Measurements from ENCODE around the gene LRRC59. TPM values are rescaled to one million over a fixed set of nuclear protein-coding genes. Genes with fewer than 3 reads are reported as not detected.
"Not testable (repeated sequence)": the region's sequence is repeated elsewhere in the genome, so short reads cannot be mapped to it uniquely, and the experiment has no call there.

LRRC59 gene
- total and polyA plus RNA-seq, 8 donors = 29.3 to 114 (median 72.4) TPM

DNA sequence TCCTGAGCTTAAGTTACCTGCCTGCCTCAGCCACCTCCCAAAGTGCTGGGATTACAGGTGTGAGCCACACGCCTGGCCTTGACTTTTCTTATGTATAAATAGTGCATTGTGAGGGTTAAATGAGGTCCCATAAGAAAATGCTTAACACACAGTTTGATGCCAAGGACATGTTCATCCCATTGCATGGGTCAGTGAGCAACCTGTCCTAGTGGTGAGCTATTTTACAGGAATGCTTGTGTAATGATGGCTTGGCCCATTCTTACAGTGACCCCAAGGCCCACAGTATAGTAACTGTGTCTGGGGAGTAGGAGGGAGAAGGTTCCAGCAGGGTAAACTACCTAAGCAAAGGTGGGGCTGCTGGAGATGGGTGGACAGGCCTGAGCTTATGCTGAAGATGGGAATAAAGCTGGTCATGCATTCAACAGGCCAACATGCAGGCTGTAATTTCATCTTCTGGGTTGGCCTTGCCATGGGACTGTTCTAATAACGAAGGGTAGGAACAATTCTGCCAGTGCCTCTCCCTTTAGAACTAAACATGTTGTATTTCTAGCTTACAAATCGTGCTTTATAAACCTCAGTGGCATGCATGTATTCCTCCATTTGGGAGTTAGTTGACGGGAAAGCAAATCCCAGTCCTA lies 34.9 kb upstream of the LRRC59 start:
- peaks cover 2 to 5% (median 4%) of the 10 kb centered on the region in 3 donors for H3K4me1 ChIP-seq
- H3K9me3 ChIP-seq = no peaks in the 10 kb centered on the region
- ATAC-seq (no peak), FAIRE-seq (no peak), DNase-seq (no peak)
- WGBS, 2 donors = 70 to 75% methylated on average over 4 of the region's 4 CpGs
- H3K36me3 ChIP-seq = no peaks in the 10 kb centered on the region
- no peaks in the 10 kb centered on the region for H3K27me3 ChIP-seq
- TF ChIP-seq, protein P1, sequence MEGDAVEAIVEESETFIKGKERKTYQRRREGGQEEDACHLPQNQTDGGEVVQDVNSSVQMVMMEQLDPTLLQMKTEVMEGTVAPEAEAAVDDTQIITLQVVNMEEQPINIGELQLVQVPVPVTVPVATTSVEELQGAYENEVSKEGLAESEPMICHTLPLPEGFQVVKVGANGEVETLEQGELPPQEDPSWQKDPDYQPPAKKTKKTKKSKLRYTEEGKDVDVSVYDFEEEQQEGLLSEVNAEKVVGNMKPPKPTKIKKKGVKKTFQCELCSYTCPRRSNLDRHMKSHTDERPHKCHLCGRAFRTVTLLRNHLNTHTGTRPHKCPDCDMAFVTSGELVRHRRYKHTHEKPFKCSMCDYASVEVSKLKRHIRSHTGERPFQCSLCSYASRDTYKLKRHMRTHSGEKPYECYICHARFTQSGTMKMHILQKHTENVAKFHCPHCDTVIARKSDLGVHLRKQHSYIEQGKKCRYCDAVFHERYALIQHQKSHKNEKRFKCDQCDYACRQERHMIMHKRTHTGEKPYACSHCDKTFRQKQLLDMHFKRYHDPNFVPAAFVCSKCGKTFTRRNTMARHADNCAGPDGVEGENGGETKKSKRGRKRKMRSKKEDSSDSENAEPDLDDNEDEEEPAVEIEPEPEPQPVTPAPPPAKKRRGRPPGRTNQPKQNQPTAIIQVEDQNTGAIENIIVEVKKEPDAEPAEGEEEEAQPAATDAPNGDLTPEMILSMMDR (IDR thresholded peaks at IDR 0.05) = no peak
- intact Hi-C loops (cut with DNase I) = no loop called here
- H3K4me3 ChIP-seq = no peak overlapping the region
- H3K27ac ChIP-seq = no peak overlapping the region

DNA sequence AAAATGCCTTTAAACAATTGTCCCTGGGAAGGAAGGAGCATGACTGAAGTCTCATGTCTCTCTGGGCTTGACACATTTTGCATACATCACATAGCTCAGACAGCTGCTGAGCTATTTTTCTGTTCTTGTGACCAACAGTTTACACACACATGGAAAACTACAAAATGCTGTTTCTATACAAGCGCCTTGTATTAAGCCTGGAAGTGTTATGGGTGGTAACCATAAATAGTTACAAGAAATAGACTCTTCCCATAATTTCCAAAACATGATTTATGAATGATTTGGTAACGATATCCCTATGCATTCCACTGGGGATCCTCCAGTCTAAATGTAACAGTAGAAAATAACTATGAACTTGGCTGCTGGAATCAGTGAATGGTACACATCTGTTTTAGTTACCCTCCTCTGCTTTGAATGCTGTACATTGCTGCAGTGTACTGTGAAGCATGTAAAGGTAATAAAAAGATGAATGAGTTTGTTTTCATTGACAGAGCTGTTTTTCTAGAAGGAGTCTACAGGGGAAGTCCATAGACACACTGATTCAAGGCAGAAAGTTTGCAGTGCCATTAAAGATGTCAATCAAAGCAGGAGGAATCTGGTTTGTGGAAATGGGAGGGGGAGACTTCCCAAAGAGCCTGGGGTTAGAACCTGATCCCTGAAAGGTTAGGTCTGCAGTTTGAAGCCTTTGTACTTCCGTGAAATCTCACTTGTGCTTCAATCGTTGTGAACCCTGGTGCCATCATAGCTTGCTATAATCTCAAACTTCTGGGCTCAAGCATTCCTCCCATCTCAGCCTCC lies 33.7 kb upstream of the LRRC59 start:
- Histone ChIP-seq H3K27me3 (no peaks in the 10 kb centered on the region), H3K9me3 (no peaks in the 10 kb centered on the region), H3K27ac (no peak overlapping the region), H3K4me3 (no peak overlapping the region), H3K36me3 (no peaks in the 10 kb centered on the region), H3K4me1 (peaks cover 4 to 8% (median 4%) of the 10 kb centered on the region in 3 donors)
- intact Hi-C loops (cut with DNase I) = no loop called here
- ATAC-seq = no peak
- DNase-seq = no peak
- TF ChIP-seq, protein P1 (IDR thresholded peaks at IDR 0.05) = no peak
- no peak for FAIRE-seq
- WGBS, 2 donors = 73 to 76% methylated on average over 4 of the region's 4 CpGs

GRCh38 chr17:50429793-50430192 lies 32.5 kb upstream of the LRRC59 start:
- 91 to 93% methylated on average over 4 of the region's 4 CpGs for WGBS, 2 donors
- H3K4me3 ChIP-seq = no peak overlapping the region
- no peaks in the 10 kb centered on the region for H3K27me3 ChIP-seq
- H3K4me1 ChIP-seq = peaks cover 12 to 15% (median 12%) of the 10 kb centered on the region in 3 donors
- TF ChIP-seq, protein P1 (IDR thresholded peaks at IDR 0.05) = no peak
- no peaks in the 10 kb centered on the region for H3K36me3 ChIP-seq
- DNase-seq (no peak), ATAC-seq (no peak), FAIRE-seq (no peak)
- H3K27ac ChIP-seq = no peak overlapping the region
- intact Hi-C loops (cut with DNase I) = no loop called here
- H3K9me3 ChIP-seq = no peaks in the 10 kb centered on the region

DNA sequence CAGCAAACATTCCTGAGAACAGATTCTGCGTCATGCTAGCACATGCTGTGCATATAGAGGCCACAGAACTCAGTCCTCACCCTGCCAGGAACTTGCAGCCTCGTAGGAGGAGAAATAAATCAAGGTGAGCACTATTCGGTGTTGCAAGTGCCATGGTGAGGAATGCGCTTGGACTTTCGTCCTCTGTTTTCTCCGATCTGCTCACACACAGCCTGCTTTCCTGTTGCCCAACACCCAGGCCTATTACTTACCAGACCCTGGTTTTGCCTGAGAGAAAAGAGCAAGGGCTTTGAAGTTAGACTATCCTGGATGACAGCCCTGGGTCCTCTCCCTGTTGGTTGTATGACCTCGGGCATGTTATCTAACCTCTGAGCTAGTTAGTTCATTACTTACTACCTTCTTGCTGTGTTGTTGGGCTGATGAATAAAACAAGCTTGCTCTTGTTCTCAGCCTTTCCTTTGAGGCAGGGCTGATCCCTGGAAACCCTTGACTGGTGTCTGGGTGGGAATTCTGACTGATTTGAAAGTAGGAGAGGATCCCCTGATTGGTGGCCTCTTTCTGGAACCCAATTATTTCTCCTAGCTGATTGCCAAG lies 31.6 kb upstream of the LRRC59 start:
- Histone ChIP-seq H3K4me3 (no peak overlapping the region), H3K4me1 (peaks cover 12 to 21% (median 15%) of the 10 kb centered on the region in 3 donors), H3K36me3 (no peaks in the 10 kb centered on the region), H3K27ac (peak overlapping the region in 1 of 4 donors; percentile 47), H3K9me3 (no peaks in the 10 kb centered on the region), H3K27me3 (no peaks in the 10 kb centered on the region)
- 60 to 63% methylated on average over 7 of the region's 7 CpGs for WGBS, 2 donors
- no peak for FAIRE-seq
- TF ChIP-seq, protein P1 (IDR thresholded peaks at IDR 0.05) = no peak
- intact Hi-C loops (cut with DNase I) = no loop called here
- ATAC-seq = no peak
- DNase-seq = no peak

DNA sequence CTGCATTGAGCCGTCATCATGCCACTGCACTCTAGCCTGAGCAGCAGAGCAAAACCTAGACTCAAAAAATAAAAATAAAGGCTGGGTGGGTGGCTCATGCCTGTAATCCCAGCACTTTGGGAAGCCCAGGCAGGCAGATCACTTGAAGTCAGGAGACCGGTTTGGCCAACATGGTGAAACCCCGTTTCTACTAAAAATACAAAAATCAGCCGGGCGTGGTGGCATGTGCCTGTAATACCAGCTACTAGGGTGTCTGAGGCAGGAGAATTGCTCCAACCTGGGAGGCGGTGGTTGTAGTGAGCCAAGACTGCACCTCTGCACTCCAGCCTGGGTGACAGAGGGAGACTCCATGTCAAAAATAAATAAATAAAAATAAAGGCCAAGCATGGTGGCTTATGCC lies 30.8 kb upstream of the LRRC59 start:
- peaks cover 12 to 29% (median 23%) of the 10 kb centered on the region in 3 donors for H3K4me1 ChIP-seq
- DNase-seq; FAIRE-seq; intact Hi-C loops (cut with DNase I); H3K36me3 ChIP-seq; H3K4me3 ChIP-seq; ATAC-seq; H3K27ac ChIP-seq; H3K27me3 ChIP-seq; H3K9me3 ChIP-seq: not testable (repeated sequence)
- WGBS, 2 donors = 76 to 78% methylated on average over 6 of the region's 6 CpGs
